Prostate gland (tissue), 2 donors: Measurements from ENCODE around the gene TTLL5. TPM values are rescaled to one million over a fixed set of nuclear protein-coding genes. Genes with fewer than 3 reads are reported as not detected.

Experiments used
- DNase-seq: peaks from one replicate; pipeline ENCODE4 v3.0.0-alpha.2; 2019; ENCODE audit warnings: low spot score
- H3K27ac ChIP-seq, 2 donors: fragments of 200-600 bp; sonication (generic); 2 replicates each; pipeline ENCODE4 v1.5.1; 2017 to 2019
- H3K27me3 ChIP-seq: fragments of 200-600 bp; sonication (generic); replicated peaks from 2 replicates; pipeline ENCODE4 v1.5.1; 2019; ENCODE audit not compliant: insufficient read depth
- H3K36me3 ChIP-seq, 2 donors: fragments of 200-600 bp; sonication (generic); 1 replicate in 1 of 2; 2 replicates in 1 of 2; pipeline versions ENCODE4 v1.5.1 to v1.8.1; 2017 to 2019
- H3K4me1 ChIP-seq: fragments of 200-600 bp; sonication (generic); replicated peaks from 2 replicates; pipeline ENCODE4 v1.5.1; 2019
- H3K4me3 ChIP-seq, 2 donors: fragments of 200-600 bp; sonication (generic); 2 replicates each; pipeline ENCODE4 v1.5.1; 2017 to 2019
- H3K9me3 ChIP-seq: fragments of 200-600 bp; sonication (generic); 2 replicates; pipeline ENCODE4 v1.5.1; 2017
- POLR2A ChIP-seq: fragments of 450-650 bp; IDR thresholded peaks from one replicate; pipeline ENCODE4 v1.6.1; 2016; ENCODE audit warnings: antibody characterized with exemption, mild to moderate bottlenecking
- POLR2AphosphoS5 ChIP-seq: sonication (generic); formaldehyde crosslinking; IDR thresholded peaks from one replicate; pipeline ENCODE4 v1.6.1; 2017; ENCODE audit warnings: antibody characterized with exemption
- WGBS: methylation state at CpG from one replicate; pipeline ENCODE4 v1.1.5; 2018; 5-methylcytosine and 5-hydroxymethylcytosine counted together
- intact Hi-C: fragments of 100-400 bp; cut with DNase I; formaldehyde crosslinking; loops from one replicate; pipeline ENCODE4 v1.14.2; 2022
- total RNA-seq, 2 donors: library from RNA; depleted of rRNA; stranded (reverse); fragments of >200 nt; gene quantifications; one replicate each; pipeline ENCODE4 v1.1.0, GENCODE V29; 2016
- TF ChIP-seq, protein P1 (sequence below), 4 experiments: fragments of 200-600 bp in 2 of 4; fragments of 450-650 bp in 2 of 4; sonication (generic) in 2 of 4; IDR thresholded peaks; 1 replicate in 3 of 4; 2 replicates in 1 of 4; pipeline ENCODE4 v1.5.1; 2016 to 2019; ENCODE audit warnings: antibody characterized with exemption in 4 of 4, mild to moderate bottlenecking in 2 of 4, moderate library complexity in 2 of 4

TTLL5 gene
- total RNA-seq, 2 donors from 2014 or later = 40.3 to 46.2 TPM

DNA sequence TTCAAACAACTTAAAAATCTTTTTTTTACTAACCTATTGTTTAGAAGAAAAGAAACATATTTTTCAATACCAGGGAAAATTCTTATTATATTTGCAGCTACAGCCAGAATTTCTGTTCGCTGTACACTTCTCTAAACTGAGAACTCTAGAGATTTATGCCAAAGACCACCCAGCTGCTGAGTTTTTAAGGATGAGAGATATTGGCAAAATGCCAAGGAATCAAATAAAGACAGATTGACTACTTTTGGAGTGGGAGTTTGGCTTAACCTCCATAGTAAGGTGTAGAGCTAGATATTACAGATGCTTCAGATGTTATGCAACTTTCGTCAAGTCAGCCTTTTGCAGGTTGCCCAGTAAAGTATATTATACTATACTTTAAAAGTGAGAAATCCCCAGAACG lies 71.8 kb downstream of the TTLL5 start:
- Histone ChIP-seq H3K27me3 (no peaks in the 10 kb centered on the region), H3K9me3 (no peaks in the 10 kb centered on the region), H3K27ac (peak overlapping the region in 1 of 2 donors; percentile 81), H3K36me3 (no peaks in the 10 kb centered on the region), H3K4me1 (peaks cover 13% of the 10 kb centered on the region), H3K4me3 (no peak overlapping the region)
- WGBS = 95% methylated on average over 3 of the region's 3 CpGs
- no peak for DNase-seq
- TF ChIP-seq POLR2A (no peak), POLR2AphosphoS5 (no peak)
- TF ChIP-seq, protein P1, sequence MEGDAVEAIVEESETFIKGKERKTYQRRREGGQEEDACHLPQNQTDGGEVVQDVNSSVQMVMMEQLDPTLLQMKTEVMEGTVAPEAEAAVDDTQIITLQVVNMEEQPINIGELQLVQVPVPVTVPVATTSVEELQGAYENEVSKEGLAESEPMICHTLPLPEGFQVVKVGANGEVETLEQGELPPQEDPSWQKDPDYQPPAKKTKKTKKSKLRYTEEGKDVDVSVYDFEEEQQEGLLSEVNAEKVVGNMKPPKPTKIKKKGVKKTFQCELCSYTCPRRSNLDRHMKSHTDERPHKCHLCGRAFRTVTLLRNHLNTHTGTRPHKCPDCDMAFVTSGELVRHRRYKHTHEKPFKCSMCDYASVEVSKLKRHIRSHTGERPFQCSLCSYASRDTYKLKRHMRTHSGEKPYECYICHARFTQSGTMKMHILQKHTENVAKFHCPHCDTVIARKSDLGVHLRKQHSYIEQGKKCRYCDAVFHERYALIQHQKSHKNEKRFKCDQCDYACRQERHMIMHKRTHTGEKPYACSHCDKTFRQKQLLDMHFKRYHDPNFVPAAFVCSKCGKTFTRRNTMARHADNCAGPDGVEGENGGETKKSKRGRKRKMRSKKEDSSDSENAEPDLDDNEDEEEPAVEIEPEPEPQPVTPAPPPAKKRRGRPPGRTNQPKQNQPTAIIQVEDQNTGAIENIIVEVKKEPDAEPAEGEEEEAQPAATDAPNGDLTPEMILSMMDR (IDR thresholded peaks at IDR 0.05) = no peak
- intact Hi-C loops = no loop called here

GRCh38 chr14:75734854-75735253 lies 73.8 kb downstream of the TTLL5 start:
- no peaks in the 10 kb centered on the region for H3K27me3 ChIP-seq
- TF ChIP-seq, protein P1 (IDR thresholded peaks at IDR 0.05) = no peak
- TF ChIP-seq POLR2A (no peak), POLR2AphosphoS5 (no peak)
- no peaks in the 10 kb centered on the region for H3K36me3 ChIP-seq
- intact Hi-C loops = no loop called here
- H3K9me3 ChIP-seq = no peaks in the 10 kb centered on the region
- H3K4me3 ChIP-seq = no peak overlapping the region
- WGBS = 65% methylated on average over 3 of the region's 3 CpGs
- H3K27ac ChIP-seq = peak overlapping the region; percentile 63 to 81
- no peak for DNase-seq
- H3K4me1 ChIP-seq = peaks cover 13% of the 10 kb centered on the region

GRCh38 chr14:75736845-75737485 lies 75.9 kb downstream of the TTLL5 start:
- peaks cover 13% of the 10 kb centered on the region for H3K4me1 ChIP-seq
- no peaks in the 10 kb centered on the region for H3K27me3 ChIP-seq
- H3K4me3 ChIP-seq = no peak overlapping the region
- DNase-seq = no peak
- TF ChIP-seq POLR2A (no peak), POLR2AphosphoS5 (peak; percentile 51)
- TF ChIP-seq, protein P1 (IDR thresholded peaks at IDR 0.05) = no peak
- H3K27ac ChIP-seq = peak overlapping the region; percentile 63 to 81
- intact Hi-C loops = no loop called here
- H3K9me3 ChIP-seq = no peaks in the 10 kb centered on the region
- H3K36me3 ChIP-seq = no peaks in the 10 kb centered on the region

- Histone ChIP-seq H3K4me1 (peaks cover 13% of the 10 kb centered on the region), H3K9me3 (no peaks in the 10 kb centered on the region), H3K36me3 (no peaks in the 10 kb centered on the region), H3K27me3 (no peaks in the 10 kb centered on the region), H3K4me3 (no peak overlapping the region), H3K27ac (peak overlapping the region; percentile 38 to 81)
- DNase-seq = no peak
- WGBS = 66% methylated on average over 3 of the region's 3 CpGs
- TF ChIP-seq, protein P1 (IDR thresholded peaks at IDR 0.05) = no peak
- TF ChIP-seq POLR2AphosphoS5 = peak; percentile 25
- no peak for TF ChIP-seq POLR2A
- intact Hi-C loops = no loop called here
These were observed 77.1 kb downstream of the TTLL5 start for GRCh38 chr14:75738192-75738591.

DNA sequence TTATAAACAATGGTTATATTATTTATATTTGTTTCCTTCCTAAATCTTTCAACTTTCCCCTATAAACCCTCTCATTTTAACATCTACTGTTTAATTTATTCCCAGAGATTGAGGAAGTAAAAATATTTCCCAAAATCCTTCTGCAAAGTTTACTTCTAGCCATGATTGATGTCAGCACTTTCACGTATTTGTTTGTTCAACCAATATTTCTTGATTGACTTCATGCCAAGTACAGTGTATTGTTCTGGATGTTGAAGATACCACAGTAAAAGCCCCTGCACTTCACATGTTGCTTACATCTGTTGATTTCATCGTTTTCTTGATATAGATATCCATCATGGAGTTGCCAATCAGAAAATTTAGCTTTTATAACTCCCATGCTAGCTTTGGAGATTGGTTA lies 81.8 kb downstream of the TTLL5 start:
- intact Hi-C loops = no loop called here

More for the DNA sequence above, 81.8 kb downstream of the TTLL5 start:
- H3K36me3 ChIP-seq = no peaks in the 10 kb centered on the region
- no peak overlapping the region for H3K27ac ChIP-seq
- no peaks in the 10 kb centered on the region for H3K9me3 ChIP-seq
- TF ChIP-seq, protein P1 (IDR thresholded peaks at IDR 0.05) = no peak
- TF ChIP-seq POLR2A = no peak
- no peak for TF ChIP-seq POLR2AphosphoS5
- no peak overlapping the region for H3K4me3 ChIP-seq
- no peaks in the 10 kb centered on the region for H3K4me1 ChIP-seq
- H3K27me3 ChIP-seq = no peaks in the 10 kb centered on the region
- WGBS = 53% methylated on average over 2 of the region's 2 CpGs
- DNase-seq = no peak
